Kidney (tissue), 14 donors: Measurements from ENCODE around the gene WBP11. TPM values are rescaled to one million over a fixed set of nuclear protein-coding genes. Genes with fewer than 3 reads are reported as not detected.

Experiments used
- DNase-seq, 5 donors: peaks; one replicate each; pipeline ENCODE4 v3.0.0-alpha.2; 2013 to 2020
- FAIRE-seq: peaks from 2 replicates; lab custom pipeline; 2012; peaks lifted over from hg19 to GRCh38; lab: Jason Lieb, UNC
- H3K27ac ChIP-seq, 2 donors: one replicate each; pipeline ENCODE4 v1.7.0; 2013; ENCODE audit warnings: low read depth in 2 of 2, low read length in 2 of 2, inconsistent platforms in 1 of 2
- H3K27me3 ChIP-seq: one replicate; pipeline ENCODE4 v1.7.1; 2013; ENCODE audit warnings: low read length, inconsistent platforms; ENCODE audit not compliant: control insufficient read depth, insufficient read depth
- H3K36me3 ChIP-seq, 3 donors: one replicate each; pipeline versions ENCODE4 v1.7.0 to v1.7.1; 2013; ENCODE audit warnings: low read length in 3 of 3, control low read depth in 1 of 3, inconsistent platforms in 1 of 3; ENCODE audit not compliant: insufficient read depth in 3 of 3, control insufficient read depth in 2 of 3
- H3K4me1 ChIP-seq, 3 donors: one replicate each; pipeline versions ENCODE4 v1.7.0 to v1.7.1; 2013; ENCODE audit warnings: low read length in 3 of 3, inconsistent platforms in 1 of 3, low read depth in 1 of 3; ENCODE audit not compliant: control insufficient read depth in 2 of 3, insufficient read depth in 2 of 3
- H3K4me3 ChIP-seq, 3 donors: one replicate each; pipeline versions ENCODE4 v1.7.0 to v1.8.1; 2013; ENCODE audit warnings: low read length in 3 of 3, control low read depth in 1 of 3, inconsistent platforms in 1 of 3
- H3K9ac ChIP-seq, 3 donors: one replicate each; pipeline versions ENCODE4 v1.7.0 to v1.7.1; 2013; ENCODE audit warnings: low read length in 3 of 3, control low read depth in 1 of 3, inconsistent platforms in 1 of 3
- H3K9me3 ChIP-seq, 3 donors: one replicate each; pipeline versions ENCODE4 v1.7.0 to v1.7.1; 2013; ENCODE audit warnings: low read length in 3 of 3, control low read depth in 1 of 3, inconsistent platforms in 1 of 3; ENCODE audit not compliant: control insufficient read depth in 2 of 3, insufficient read depth in 1 of 3
- CTCF ChIP-seq: IDR thresholded peaks from 3 replicates; pipeline ENCODE4 v1.5.1; 2012; ENCODE audit warnings: mild to moderate bottlenecking, moderate library complexity, borderline replicate concordance; ENCODE audit not compliant: insufficient read depth; ENCODE audit errors: extremely low read depth
- intact Hi-C: fragments of 100-400 bp; cut with DNase I; formaldehyde crosslinking; loops from one replicate; pipeline ENCODE4 v1.11.1; 2022
- polyA plus RNA-seq: library from polyadenylated mRNA; stranded (reverse); fragments of 350-450 nt; fragmentation: Illumina TruSeq; extraction: RNeasy Lipid Tissue Mini Kit (QIAGEN cat#74804); gene quantifications from one replicate; pipeline ENCODE4 v1.2.3, GENCODE V29; 2014; ENCODE audit warnings: low read depth, low replicate concordance; ENCODE audit not compliant: insufficient read depth
- total RNA-seq: library from RNA; stranded (reverse); fragmentation: NEBNext Ultra II Directional; extraction: Animal tissue kit (Norgen Biotek cat#: 25700); gene quantifications from one replicate; pipeline ENCODE4 v1.2.1, GENCODE V29; 2021
- donor health status: control.
- donor health status: control.
- donor health status: control.
- donor health status: control.
- donor health status: control.
- donor health status: DM: yes; HTN: yes; CAD: no.
- donor health status: Normal renal cell carcinoma (clear cell type).

The WBP11 gene
- total and polyA plus RNA-seq, 2 donors from 2014 or later, result 17.6 to 55.5 TPM

DNA sequence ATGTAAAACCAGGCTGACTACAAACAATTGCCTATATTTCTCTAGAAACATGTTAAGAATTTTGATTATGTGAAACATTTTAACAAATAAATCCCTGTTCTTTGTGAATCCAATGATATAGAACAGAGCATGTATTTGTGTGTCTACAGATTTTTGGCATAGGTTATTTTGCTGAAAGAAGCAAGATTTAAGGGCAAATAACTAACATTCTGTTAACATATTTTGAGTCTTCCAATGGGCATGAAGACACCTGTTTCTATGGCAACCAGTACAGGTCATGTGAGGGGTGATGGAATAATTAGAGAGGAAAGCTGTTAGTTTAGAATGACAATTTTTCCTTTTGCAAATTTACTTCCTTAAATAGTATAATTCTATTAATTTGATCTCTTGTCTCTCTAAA is 31.2 kb upstream of the WBP11 start:
- Histone ChIP-seq H3K36me3 (no peaks in the 10 kb centered on the region), H3K9me3 (no peaks in the 10 kb centered on the region), H3K27ac (no peak overlapping the region), H3K4me3 (no peak overlapping the region), H3K4me1 (no peaks in the 10 kb centered on the region), H3K27me3 (no peaks in the 10 kb centered on the region), H3K9ac (no peak overlapping the region)
- DNase-seq (no peak), FAIRE-seq (no peak)
- intact Hi-C loops, result no loop called here
- no peak for TF ChIP-seq CTCF

GRCh38 chr12:14833952-14834351 is 30.7 kb upstream of the WBP11 start:
- Histone ChIP-seq H3K27ac (no peak overlapping the region), H3K36me3 (no peaks in the 10 kb centered on the region), H3K4me1 (no peaks in the 10 kb centered on the region), H3K9me3 (no peaks in the 10 kb centered on the region), H3K4me3 (no peak overlapping the region), H3K9ac (no peak overlapping the region), H3K27me3 (no peaks in the 10 kb centered on the region)
- DNase-seq, result no peak
- intact Hi-C loops, result no loop called here
- no peak for FAIRE-seq
- TF ChIP-seq CTCF, result no peak

GRCh38 chr12:14833336-14833735 is 30.1 kb upstream of the WBP11 start:
- Histone ChIP-seq H3K4me1 (no peaks in the 10 kb centered on the region), H3K4me3 (no peak overlapping the region), H3K9me3 (no peaks in the 10 kb centered on the region), H3K9ac (no peak overlapping the region), H3K27ac (no peak overlapping the region), H3K36me3 (no peaks in the 10 kb centered on the region), H3K27me3 (no peaks in the 10 kb centered on the region)
- no peak for FAIRE-seq
- TF ChIP-seq CTCF, result no peak
- no peak for DNase-seq
- intact Hi-C loops, result no loop called here

- Histone ChIP-seq H3K4me1 (no peaks in the 10 kb centered on the region), H3K9me3 (no peaks in the 10 kb centered on the region), H3K27me3 (no peaks in the 10 kb centered on the region), H3K36me3 (no peaks in the 10 kb centered on the region), H3K27ac (no peak overlapping the region), H3K4me3 (no peak overlapping the region), H3K9ac (no peak overlapping the region)
- TF ChIP-seq CTCF, result no peak
- FAIRE-seq, result no peak
- intact Hi-C loops, result no loop called here
- no peak for DNase-seq
These were observed 25.6 kb upstream of the WBP11 start for GRCh38 chr12:14828892-14829291.
